Erythroblast (primary cell): Measurements from ENCODE around the gene SPAG7.
A peak's percentile ranks its signal among the peaks of the same experiment; 100 is the strongest.

Experiments
- DNase-seq, 2 experiments: peaks; one replicate each; lab custom pipeline; 2025; lab: John Stamatoyannopoulos, UW
- GATA1 ChIP-seq: IDR thresholded peaks from 2 replicates; pipeline ENCODE4 v1.6.1; 2011; ENCODE audit warnings: low read depth, mild to moderate bottlenecking, control low read depth, low read length, moderate library complexity
- POLR2A ChIP-seq: IDR thresholded peaks from 2 replicates; pipeline ENCODE4 v1.6.1; 2011; ENCODE audit warnings: mild to moderate bottlenecking, low read length

SPAG7 gene

GRCh38 chr17:4967539-4968485 lies at the start of gene SPAG7:
Gene SPAG7, minus strand, starts transcription at chr17:4967817. Its CDS starts 13 bp downstream, at chr17:4967804.
- peak; percentile 92 for TF ChIP-seq POLR2A
- TF ChIP-seq GATA1: no peak
- peak; percentile 99 for DNase-seq

GRCh38 chr17:5014357-5014756 lies 46.7 kb upstream of the SPAG7 start:
- TF ChIP-seq POLR2A: no peak
- TF ChIP-seq GATA1: no peak
- no peak for DNase-seq

- DNase-seq: no peak
- TF ChIP-seq POLR2A (no peak), GATA1 (no peak)
These were observed 44.3 kb upstream of the SPAG7 start for GRCh38 chr17:5011928-5012327.

- no peak for DNase-seq
- TF ChIP-seq POLR2A (no peak), GATA1 (no peak)
These were observed 35.7 kb upstream of the SPAG7 start for GRCh38 chr17:5003214-5003867.

GRCh38 chr17:5002121-5002788 lies 34.6 kb upstream of the SPAG7 start:
- TF ChIP-seq POLR2A: no peak
- no peak for TF ChIP-seq GATA1
- DNase-seq: no peak

GRCh38 chr17:5000237-5000639 lies 32.6 kb upstream of the SPAG7 start:
- TF ChIP-seq GATA1: no peak
- no peak for TF ChIP-seq POLR2A
- no peak for DNase-seq

GRCh38 chr17:4999430-5000093 lies 31.9 kb upstream of the SPAG7 start:
- TF ChIP-seq GATA1 (no peak), POLR2A (no peak)
- DNase-seq: no peak

GRCh38 chr17:4998732-4999429 lies 31.3 kb upstream of the SPAG7 start:
- TF ChIP-seq POLR2A: no peak
- no peak for TF ChIP-seq GATA1
- DNase-seq: peak in 1 of 2 experiments; percentile 11

GRCh38 chr17:4998027-4998731 lies 30.6 kb upstream of the SPAG7 start:
- no peak for TF ChIP-seq POLR2A
- no peak for TF ChIP-seq GATA1
- DNase-seq: peak; percentile 61 to 72

GRCh38 chr17:4997302-4998026 lies 29.8 kb upstream of the SPAG7 start, which contains the start of the genes INCA1 and KIF1C:
Gene INCA1, minus strand, starts transcription at chr17:4997522. Its CDS starts 3,085 bp downstream, at chr17:4994437.
Gene KIF1C, plus strand, starts transcription at chr17:4997950. Its CDS starts 2,297 bp downstream, at chr17:5000247.
- DNase-seq: peak; percentile 91 to 96
- peak; percentile 41 for TF ChIP-seq POLR2A
- TF ChIP-seq GATA1: no peak

GRCh38 chr17:4994081-4994595 lies 26.5 kb upstream of the SPAG7 start:
- no peak for DNase-seq
- TF ChIP-seq GATA1 (no peak), POLR2A (no peak)

- DNase-seq: peak; percentile 47 to 51
- TF ChIP-seq POLR2A (peak; percentile 69), GATA1 (no peak)
These were observed 20.4 kb upstream of the SPAG7 start for GRCh38 chr17:4987767-4988567.
